HG03108 (cell line): Measurements from ENCODE around the gene CCL19.

Source experiments
- ATAC-seq: cut with Tn5 transposase; IDR thresholded peaks from one replicate; pipeline ENCODE4 v1.9.1; 2021; ENCODE audit warnings: moderate library complexity; ENCODE audit not compliant: unreplicated experiment

Gene CCL19

GRCh38 chr9:34701023-34701768 is 10.1 kb upstream of the CCL19 start:
- ATAC-seq, result no peak

GRCh38 chr9:34694811-34695210 is 3.7 kb upstream of the CCL19 start:
- no peak for ATAC-seq

- no peak for ATAC-seq
Measured at GRCh38 chr9:34693560-34693959, 2.5 kb upstream of the CCL19 start.

- ATAC-seq, result no peak
Measured at GRCh38 chr9:34691936-34692315, 850 bp upstream of the CCL19 start.

- ATAC-seq, result no peak
Measured at GRCh38 chr9:34689512-34689911, 1.6 kb downstream of the CCL19 start.

- no peak for ATAC-seq
Measured at GRCh38 chr9:34689116-34689470, 2.0 kb downstream of the CCL19 start.

- ATAC-seq, result no peak
Measured at GRCh38 chr9:34688329-34689115, 2.6 kb downstream of the CCL19 start.

GRCh38 chr9:34687276-34688030 is 3.6 kb downstream of the CCL19 start:
- ATAC-seq, result no peak

GRCh38 chr9:34686732-34687131 is 4.3 kb downstream of the CCL19 start:
- no peak for ATAC-seq

- ATAC-seq, result no peak
Measured at GRCh38 chr9:34686231-34686630, 4.8 kb downstream of the CCL19 start.

GRCh38 chr9:34685591-34685990 is 5.5 kb downstream of the CCL19 start:
- no peak for ATAC-seq

GRCh38 chr9:34684816-34685215 is 6.3 kb downstream of the CCL19 start:
- no peak for ATAC-seq

GRCh38 chr9:34684145-34684544 is 6.9 kb downstream of the CCL19 start:
- ATAC-seq, result no peak

GRCh38 chr9:34675869-34676268 is 15.2 kb downstream of the CCL19 start:
- no peak for ATAC-seq

GRCh38 chr9:34675048-34675714 is 15.9 kb downstream of the CCL19 start:
- no peak for ATAC-seq

- ATAC-seq, result no peak
Measured at GRCh38 chr9:34674440-34674839, 16.6 kb downstream of the CCL19 start.

GRCh38 chr9:34671307-34671706 is 19.8 kb downstream of the CCL19 start:
- no peak for ATAC-seq

GRCh38 chr9:34669809-34670562 is 21.1 kb downstream of the CCL19 start:
- ATAC-seq, result no peak

- peak; percentile 73 for ATAC-seq
Measured at GRCh38 chr9:34665381-34666250, 25.5 kb downstream of the CCL19 start.

GRCh38 chr9:34665067-34665380 is 26.1 kb downstream of the CCL19 start:
- ATAC-seq, result peak; percentile 19
